GM21390 (cell line): ENCODE results near the gene PNPLA1.

Source experiments
- ATAC-seq: cut with Tn5 transposase; IDR thresholded peaks from one replicate; pipeline ENCODE4 v1.9.1; 2021; ENCODE audit not compliant: unreplicated experiment

PNPLA1 gene

GRCh38 chr6:36283608-36284007, 13.7 kb downstream of the PNPLA1 start:
- ATAC-seq: no peak

- no peak for ATAC-seq
Observed at GRCh38 chr6:36284359-36284758, 14.5 kb downstream of the PNPLA1 start.

GRCh38 chr6:36285187-36285671, 15.4 kb downstream of the PNPLA1 start:
- ATAC-seq: no peak

- no peak for ATAC-seq
Observed at GRCh38 chr6:36285797-36286196, 15.9 kb downstream of the PNPLA1 start.

- no peak for ATAC-seq
Observed at GRCh38 chr6:36286858-36287257, 17.0 kb downstream of the PNPLA1 start.

- no peak for ATAC-seq
Observed at GRCh38 chr6:36289281-36289878, 19.5 kb downstream of the PNPLA1 start.

- no peak for ATAC-seq
Observed at GRCh38 chr6:36290668-36291620, 21.1 kb downstream of the PNPLA1 start.

GRCh38 chr6:36292170-36292569, 22.3 kb downstream of the PNPLA1 start:
- ATAC-seq: no peak

GRCh38 chr6:36296240-36296639, 26.4 kb downstream of the PNPLA1 start:
- ATAC-seq: no peak

GRCh38 chr6:36297051-36297450, 27.2 kb downstream of the PNPLA1 start:
- no peak for ATAC-seq

- ATAC-seq: no peak
Observed at GRCh38 chr6:36297511-36297910, 27.7 kb downstream of the PNPLA1 start.

GRCh38 chr6:36298027-36298426, 28.2 kb downstream of the PNPLA1 start:
- ATAC-seq: no peak

GRCh38 chr6:36301085-36301658, 31.3 kb downstream of the PNPLA1 start:
- ATAC-seq: no peak

GRCh38 chr6:36301781-36302180, 31.9 kb downstream of the PNPLA1 start:
- no peak for ATAC-seq

- ATAC-seq: peak; percentile 83
Observed at GRCh38 chr6:36302227-36302976, 32.5 kb downstream of the PNPLA1 start.

- ATAC-seq: no peak
Observed at GRCh38 chr6:36305885-36306284, 36.0 kb downstream of the PNPLA1 start.

- ATAC-seq: no peak
Observed at GRCh38 chr6:36306375-36306774, 36.5 kb downstream of the PNPLA1 start.

GRCh38 chr6:36308514-36308913, 38.7 kb downstream of the PNPLA1 start:
- ATAC-seq: no peak

- ATAC-seq: no peak
Observed at GRCh38 chr6:36309203-36309602, 39.3 kb downstream of the PNPLA1 start.

GRCh38 chr6:36309900-36310299, 40.0 kb downstream of the PNPLA1 start:
- ATAC-seq: no peak
